Ovary (tissue), 3 donors: ENCODE data around the gene EPHB1.

Experiments used
- POLR2A ChIP-seq: fragments of 450-650 bp; IDR thresholded peaks from one replicate; pipeline ENCODE4 v1.6.1; 2017; ENCODE audit warnings: antibody characterized with exemption, mild to moderate bottlenecking, moderate library complexity
- TF ChIP-seq, protein P1 (sequence below), 3 donors: fragments of 450-650 bp in 2 of 3; fragments of 200-600 bp in 1 of 3; IDR thresholded peaks; one replicate each; pipeline versions ENCODE4 v1.5.1 to v1.8.0; 2016 to 2022; ENCODE audit warnings: antibody characterized with exemption in 3 of 3, mild to moderate bottlenecking in 1 of 3
- donor health status: DM: no; HTN: no; CAD: no.

DNA sequence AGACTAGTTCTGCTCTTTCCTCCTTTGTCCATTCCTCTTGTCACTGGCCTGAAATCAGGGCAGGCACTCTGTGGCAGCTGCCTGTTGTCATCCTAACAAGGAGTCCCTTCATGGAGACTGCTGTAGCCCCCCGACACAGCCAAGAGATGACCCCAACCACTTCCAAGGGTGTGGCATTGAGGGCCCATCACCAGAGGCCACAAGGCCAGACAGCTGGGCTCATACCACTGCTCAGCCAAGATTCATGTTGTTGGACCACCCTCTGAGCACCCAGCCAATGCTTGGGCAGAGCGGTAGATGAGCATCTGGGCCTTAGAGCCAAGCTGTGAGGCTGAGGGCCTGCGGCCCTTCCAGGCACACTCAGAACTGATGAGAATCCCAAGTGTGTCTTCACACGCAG lies 85.4 kb downstream of the EPHB1 start:
- TF ChIP-seq, protein P1, sequence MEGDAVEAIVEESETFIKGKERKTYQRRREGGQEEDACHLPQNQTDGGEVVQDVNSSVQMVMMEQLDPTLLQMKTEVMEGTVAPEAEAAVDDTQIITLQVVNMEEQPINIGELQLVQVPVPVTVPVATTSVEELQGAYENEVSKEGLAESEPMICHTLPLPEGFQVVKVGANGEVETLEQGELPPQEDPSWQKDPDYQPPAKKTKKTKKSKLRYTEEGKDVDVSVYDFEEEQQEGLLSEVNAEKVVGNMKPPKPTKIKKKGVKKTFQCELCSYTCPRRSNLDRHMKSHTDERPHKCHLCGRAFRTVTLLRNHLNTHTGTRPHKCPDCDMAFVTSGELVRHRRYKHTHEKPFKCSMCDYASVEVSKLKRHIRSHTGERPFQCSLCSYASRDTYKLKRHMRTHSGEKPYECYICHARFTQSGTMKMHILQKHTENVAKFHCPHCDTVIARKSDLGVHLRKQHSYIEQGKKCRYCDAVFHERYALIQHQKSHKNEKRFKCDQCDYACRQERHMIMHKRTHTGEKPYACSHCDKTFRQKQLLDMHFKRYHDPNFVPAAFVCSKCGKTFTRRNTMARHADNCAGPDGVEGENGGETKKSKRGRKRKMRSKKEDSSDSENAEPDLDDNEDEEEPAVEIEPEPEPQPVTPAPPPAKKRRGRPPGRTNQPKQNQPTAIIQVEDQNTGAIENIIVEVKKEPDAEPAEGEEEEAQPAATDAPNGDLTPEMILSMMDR (IDR thresholded peaks at IDR 0.05), result no peak
- TF ChIP-seq POLR2A, result no peak
